ENCODE results near the gene TPTE.
"Not testable (repeated sequence)": the region's sequence is repeated elsewhere in the genome, so short reads cannot be mapped to it uniquely, and the experiment has no call there.

Gene TPTE

DNA sequence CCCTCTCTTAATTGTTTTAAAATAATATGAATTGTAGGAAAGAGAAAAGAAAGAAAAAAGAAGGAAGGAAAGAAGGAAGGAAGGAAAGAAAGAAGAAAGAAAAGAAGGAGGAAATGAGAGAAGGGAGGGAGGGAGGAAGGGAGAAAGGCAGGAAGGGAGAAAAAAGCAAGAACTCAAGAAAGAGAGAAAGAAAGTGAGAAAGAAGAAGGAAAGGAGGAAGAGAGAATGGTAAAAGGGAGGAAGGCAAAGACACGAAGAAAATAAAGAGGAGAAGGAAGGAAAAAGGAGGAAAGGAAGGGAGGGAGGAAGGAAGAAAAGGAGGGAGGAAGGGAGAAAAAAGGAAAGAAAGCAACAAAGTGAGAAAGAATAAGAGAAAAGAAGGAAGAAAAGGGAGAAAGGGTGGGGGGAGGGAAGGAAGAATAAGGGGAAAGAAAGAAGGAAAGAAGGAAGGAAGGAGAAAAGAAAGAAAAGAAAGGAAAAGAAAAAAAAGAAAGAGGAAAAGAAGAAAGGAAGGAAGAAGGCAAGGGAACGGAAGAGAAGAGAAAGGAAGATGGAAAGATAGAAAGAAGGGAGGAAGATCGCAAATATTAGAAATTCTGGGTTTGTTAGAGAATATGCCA lies 95.9 kb downstream of the TPTE start:
- not testable (repeated sequence) for DNase-seq

DNA sequence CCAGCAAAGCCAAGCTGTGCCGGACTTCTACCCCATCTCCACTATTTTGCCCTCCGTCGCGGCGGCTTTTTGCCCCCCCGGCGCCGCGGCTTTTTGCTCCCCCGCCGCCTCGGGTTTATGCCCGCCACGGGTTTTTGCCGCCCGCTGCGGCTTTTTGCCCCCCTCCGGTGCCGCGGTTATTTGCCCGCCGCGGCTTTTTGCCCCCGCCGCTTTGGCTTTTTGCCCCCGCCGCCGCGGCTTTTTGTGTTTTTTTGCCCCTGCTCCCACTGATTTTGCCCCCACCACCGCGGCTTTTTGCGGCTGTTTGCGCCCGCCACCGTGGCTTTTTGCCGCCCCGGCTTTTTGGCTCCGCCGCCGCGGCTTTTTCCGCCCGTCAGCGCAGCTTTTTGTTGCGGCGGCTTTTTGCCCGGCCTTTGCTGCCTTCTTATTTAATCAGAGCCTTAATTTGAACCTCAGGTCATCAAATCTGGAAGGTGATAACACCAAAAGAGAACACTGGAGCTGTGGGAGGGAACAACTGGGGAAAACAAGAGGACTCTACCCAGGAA lies 106.0 kb downstream of the TPTE start:
- DNase-seq: no peak

DNA sequence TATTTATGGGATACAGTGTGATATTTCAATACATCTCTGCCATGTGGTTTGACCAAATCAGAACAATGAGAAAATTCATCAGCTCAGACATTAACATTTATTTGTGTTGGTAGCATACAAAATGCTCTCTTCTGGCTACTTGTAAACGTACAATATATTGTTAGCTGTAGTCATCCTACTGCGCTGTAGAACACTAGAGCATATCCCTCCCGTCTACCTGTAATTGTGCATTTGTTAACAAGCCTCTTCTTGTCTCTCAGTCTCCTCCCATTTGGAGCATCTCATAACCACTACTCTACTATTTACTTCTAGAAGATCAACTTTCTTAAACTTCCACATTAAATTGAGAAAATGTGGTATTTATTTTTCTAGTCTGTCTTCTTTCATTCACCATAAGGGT lies 107.9 kb downstream of the TPTE start:
- not testable (repeated sequence) for DNase-seq

DNA sequence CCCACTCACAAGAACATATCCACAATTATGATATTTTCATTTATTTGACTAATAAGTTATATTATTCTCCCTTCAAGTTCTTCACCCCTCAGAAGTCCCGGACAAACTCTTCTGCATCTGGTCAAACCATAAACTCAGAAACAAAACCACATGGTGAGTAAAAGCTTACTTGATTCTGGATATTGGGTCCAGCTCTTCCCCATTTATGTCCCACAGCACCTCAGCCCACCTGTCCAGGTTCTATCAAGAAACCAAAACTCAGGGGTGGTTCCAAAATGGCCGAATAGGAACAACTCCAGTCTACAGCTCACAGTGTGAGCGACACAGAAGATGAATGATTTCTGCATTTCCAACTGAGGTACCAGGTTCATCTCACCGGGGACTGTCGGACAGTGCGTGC lies 109.4 kb downstream of the TPTE start:
- DNase-seq: not testable (repeated sequence)

DNA sequence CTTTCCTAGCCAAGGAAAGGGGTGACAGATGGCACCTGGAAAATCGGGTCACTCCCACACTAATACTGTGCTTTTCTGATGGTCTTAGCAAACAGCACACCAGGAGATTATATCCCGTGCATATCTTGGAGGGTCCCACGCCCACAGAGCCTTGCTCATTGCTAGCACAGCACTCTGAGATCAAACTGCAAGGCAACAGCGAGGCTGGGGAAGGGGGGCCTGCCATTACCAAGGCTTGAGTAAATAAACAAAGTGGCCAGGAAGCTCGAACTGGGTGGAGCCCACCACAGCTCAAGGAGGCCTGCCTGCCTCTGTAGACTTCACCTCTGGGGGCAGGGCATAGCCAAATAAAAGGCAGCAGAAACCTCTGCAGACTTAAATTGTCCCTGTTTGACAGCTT lies 109.9 kb downstream of the TPTE start:
- DNase-seq: not testable (repeated sequence)

DNA sequence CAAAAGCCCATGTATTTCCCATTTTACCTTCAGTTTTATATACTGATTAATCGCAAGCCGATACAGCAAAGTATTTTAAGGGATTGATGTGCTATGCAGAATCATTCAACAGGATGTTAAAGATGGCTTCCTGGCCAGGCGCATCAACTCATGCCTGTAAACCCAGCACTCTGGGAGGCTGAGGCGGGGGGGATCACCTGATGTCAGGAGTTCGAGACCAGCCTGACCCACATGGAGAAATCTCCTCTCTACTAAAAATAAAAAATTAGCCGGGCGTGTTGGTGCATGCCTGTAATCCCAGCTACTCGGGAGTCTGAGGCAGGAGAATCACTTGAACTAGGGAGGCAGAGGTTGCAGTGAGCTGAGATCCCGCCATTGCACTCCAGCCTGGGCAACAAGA lies 116.8 kb downstream of the TPTE start:
- not testable (repeated sequence) for DNase-seq

DNA sequence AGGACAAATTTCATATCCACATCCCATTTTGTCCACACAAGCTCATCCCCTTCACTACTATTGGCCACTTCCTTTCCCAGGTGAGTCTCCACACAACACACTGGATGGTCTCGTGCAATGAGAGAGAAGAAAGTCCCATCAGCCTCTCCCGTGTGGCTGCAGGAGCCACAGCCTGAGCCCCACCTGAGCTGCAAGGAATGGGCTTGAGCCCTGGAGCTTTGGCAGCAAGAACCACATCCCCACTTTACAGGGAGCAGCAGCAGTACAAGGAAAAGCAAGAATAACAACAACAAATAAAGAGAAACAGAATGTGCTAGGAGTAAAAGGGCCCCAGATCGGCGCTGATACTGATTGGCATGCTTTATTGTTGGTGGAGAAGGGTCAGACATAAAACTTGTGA lies 117.7 kb downstream of the TPTE start:
- no peak for DNase-seq

DNA sequence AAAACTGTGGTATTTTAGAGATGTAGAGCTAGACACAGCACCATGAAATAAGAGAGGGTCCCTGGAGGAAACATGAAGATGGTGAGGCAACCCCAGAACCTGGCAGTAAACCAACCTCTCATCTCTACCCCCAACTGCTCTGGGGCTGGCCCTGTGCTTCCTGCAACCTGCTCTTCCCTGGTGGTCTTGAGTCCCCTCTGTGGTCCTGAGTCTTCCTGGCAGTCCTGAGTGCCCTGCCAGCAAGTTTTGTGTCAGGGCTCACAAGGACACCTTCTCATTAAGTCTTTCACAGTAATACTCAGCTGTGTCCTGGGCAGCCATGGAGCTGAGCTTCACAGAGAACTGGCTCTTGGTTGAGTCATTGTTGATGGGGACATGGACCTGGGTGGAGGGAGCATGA lies 118.4 kb downstream of the TPTE start:
- DNase-seq: not testable (repeated sequence)

DNA sequence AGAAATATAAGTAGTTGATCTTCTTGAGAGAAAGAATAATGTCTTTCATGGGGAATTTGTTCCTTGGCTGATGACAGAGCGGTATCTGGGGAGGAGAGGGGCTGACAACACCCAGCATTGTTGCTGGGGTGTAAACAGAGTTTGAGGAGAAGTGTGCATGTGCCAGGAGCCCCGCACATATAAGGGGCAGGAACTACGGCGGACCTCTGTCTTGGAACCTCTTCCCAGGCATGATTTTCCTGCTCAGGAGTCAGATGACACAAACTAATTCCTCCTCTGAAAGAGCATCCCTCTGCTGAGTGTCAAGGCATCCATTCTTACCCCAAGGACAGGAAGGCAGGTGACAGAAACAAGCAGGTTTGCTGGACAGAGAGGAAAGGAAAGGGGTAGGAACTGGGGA lies 119.1 kb downstream of the TPTE start:
- DNase-seq: no peak

DNA sequence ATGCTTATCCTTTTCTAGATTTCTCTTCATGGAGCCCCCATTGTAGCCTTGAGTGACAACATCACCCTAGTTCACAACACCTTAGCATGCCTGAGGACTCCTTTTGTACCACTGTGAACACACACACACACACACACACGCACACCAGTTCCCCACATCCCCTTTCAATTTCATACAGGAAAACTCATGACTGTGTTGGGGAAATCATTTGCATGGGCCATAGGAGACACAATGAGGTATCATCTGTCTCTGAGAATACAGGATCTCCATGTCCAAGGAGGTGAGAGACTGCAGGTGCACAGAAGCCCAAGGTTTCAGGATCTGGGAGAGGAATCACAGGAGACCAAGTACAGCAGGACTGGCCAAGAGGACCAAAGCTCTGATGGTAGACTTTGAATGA lies 119.7 kb downstream of the TPTE start:
- DNase-seq: no peak

DNA sequence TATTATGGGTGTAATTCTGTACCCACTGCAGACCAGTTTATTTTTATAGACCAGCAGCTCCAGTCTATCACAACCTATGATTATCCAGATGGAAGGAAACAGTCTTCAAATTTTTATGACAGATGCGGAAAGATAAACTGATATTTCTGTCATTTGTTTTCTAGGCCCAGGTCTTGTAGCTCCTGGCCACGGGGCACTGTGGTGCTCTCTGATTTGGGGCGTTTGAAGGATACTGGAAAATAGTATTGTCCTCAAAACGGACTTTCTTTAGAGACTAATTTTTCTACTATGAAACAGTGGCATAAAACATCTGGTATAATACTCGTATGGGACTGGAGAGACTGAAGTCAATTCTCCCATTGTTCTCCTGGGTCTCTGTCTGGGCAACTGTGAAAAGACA lies 124.3 kb downstream of the TPTE start:
- DNase-seq: not testable (repeated sequence)

DNA sequence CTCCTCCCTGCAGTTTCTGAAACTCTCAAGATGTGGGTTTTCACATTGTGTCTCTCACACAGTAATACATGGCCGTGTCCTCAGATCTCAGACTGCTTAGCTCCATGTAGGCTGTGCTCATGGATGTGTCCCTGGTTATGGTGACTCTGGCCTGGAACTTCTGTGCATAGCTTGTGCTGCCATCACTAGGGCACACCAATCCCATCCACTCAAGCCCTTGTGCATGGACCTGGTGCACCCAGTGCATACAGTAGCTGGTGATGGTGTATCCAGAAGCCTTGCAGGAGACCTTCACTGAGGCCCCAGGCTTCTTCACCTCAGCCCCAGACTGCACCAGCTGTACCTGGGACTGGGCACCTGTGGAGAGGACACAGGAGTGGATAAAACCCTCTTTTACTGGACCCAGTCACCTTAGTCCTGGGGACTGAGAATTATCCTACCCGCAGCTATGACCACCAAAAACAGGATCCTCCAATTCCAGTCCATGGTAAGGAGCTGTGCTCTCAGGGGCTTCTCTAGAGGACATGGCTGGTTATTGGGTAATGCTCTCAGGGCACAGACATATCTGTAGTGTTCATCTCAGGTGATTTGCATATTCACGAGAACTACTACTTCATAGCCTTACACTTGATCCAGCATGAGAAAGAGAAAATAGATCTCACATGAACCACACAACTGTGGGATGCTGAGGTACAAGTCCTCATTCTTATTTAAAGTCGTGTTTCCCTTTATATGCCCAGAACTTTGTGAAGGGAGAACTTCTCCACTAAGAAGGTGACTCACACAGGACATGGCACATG lies 128.2 kb downstream of the TPTE start:
- DNase-seq: not testable (repeated sequence)

DNA sequence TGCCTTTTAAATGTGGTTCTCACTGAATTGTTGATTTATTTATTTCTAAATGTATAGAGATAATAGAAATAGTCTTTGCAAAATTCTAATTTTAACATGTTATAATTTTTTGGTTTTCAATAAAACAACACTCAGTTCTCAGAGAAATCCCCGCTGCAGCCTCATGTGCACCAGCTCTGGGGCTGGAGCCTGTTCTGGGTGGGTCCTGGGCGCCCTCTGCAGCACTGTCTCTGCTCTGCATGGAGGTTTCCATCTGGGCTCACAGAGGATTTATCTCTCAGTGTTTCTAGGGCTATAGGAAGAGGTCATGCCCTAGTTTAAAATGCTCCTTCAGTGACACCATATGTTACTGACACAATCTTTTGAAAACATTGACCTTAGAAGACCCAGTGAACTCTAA lies 128.9 kb downstream of the TPTE start:
- DNase-seq: not testable (repeated sequence)
